GM21528 (cell line): ENCODE results near the gene ZBTB43.
A peak's percentile ranks its signal among the peaks of the same experiment; 100 is the strongest.
"Not testable (repeated sequence)": the region's sequence is repeated elsewhere in the genome, so short reads cannot be mapped to it uniquely, and the experiment has no call there.

Source experiments
- ATAC-seq: cut with Tn5 transposase; IDR thresholded peaks from one replicate; pipeline ENCODE4 v1.9.1; 2021; ENCODE audit warnings: mild to moderate bottlenecking, moderate library complexity; ENCODE audit not compliant: unreplicated experiment, low FRiP score

The ZBTB43 gene

GRCh38 chr9:126788634-126789349, 16.0 kb upstream of the ZBTB43 start:
- no peak for ATAC-seq

GRCh38 chr9:126790561-126790960, 14.3 kb upstream of the ZBTB43 start:
- ATAC-seq: no peak

GRCh38 chr9:126791406-126792230, 13.2 kb upstream of the ZBTB43 start:
- no peak for ATAC-seq

- ATAC-seq: no peak
Observed at GRCh38 chr9:126793686-126794417, 11.0 kb upstream of the ZBTB43 start.

- ATAC-seq: no peak
Observed at GRCh38 chr9:126794441-126794840, 10.4 kb upstream of the ZBTB43 start.

- ATAC-seq: no peak
Observed at GRCh38 chr9:126796758-126797157, 8.1 kb upstream of the ZBTB43 start.

- no peak for ATAC-seq
Observed at GRCh38 chr9:126797903-126798302, 6.9 kb upstream of the ZBTB43 start.

GRCh38 chr9:126799034-126799433, 5.8 kb upstream of the ZBTB43 start:
- ATAC-seq: no peak

GRCh38 chr9:126802318-126803059, 2.4 kb upstream of the ZBTB43 start:
- no peak for ATAC-seq

- ATAC-seq: no peak
Observed at GRCh38 chr9:126804198-126804695, 593 bp upstream of the ZBTB43 start.

- ATAC-seq: peak; percentile 63
Observed at GRCh38 chr9:126805554-126806262, 868 bp downstream of the ZBTB43 start.

- no peak for ATAC-seq
Observed at GRCh38 chr9:126806336-126806735, 1.5 kb downstream of the ZBTB43 start.

- ATAC-seq: no peak
Observed at GRCh38 chr9:126809068-126809467, 4.2 kb downstream of the ZBTB43 start.

GRCh38 chr9:126810221-126810620, 5.4 kb downstream of the ZBTB43 start:
- not testable (repeated sequence) for ATAC-seq

- ATAC-seq: no peak
Observed at GRCh38 chr9:126813072-126813471, 8.2 kb downstream of the ZBTB43 start.

- ATAC-seq: no peak
Observed at GRCh38 chr9:126814091-126814490, 9.3 kb downstream of the ZBTB43 start.

- not testable (repeated sequence) for ATAC-seq
Observed at GRCh38 chr9:126817615-126818014, 12.8 kb downstream of the ZBTB43 start.

GRCh38 chr9:126818482-126818881, 13.6 kb downstream of the ZBTB43 start:
- no peak for ATAC-seq

- no peak for ATAC-seq
Observed at GRCh38 chr9:126819482-126819881, 14.6 kb downstream of the ZBTB43 start.

- no peak for ATAC-seq
Observed at GRCh38 chr9:126822278-126822677, 17.4 kb downstream of the ZBTB43 start.
